LNCAP (cell line): ENCODE data around the gene CCDC15.

Experiments
- TF ChIP-seq, protein P1 (sequence below): fragments of 450-650 bp; IDR thresholded peaks from 2 replicates; pipeline ENCODE4 v1.5.1; 2017; ENCODE audit warnings: mild to moderate bottlenecking

The CCDC15 gene

DNA sequence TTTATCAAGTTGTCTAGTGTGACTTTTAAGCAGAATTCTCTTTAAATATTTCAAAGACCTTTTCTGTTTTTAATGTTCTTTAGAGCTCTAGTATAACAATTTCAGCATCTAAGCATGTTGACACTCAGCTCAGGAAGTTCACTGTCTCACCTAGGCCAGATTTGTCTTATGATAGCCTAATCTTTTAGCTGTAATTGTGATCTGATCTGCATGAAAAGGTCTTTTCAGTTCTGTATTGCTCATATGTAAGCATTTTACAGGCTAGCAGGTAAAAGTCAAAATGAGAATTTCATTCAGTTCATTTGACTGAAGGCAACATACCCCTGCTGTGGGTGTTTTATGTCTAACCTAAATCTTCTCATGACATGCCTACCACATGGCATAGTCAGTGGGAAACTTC lies 62.4 kb downstream of the CCDC15 start:
- TF ChIP-seq, protein P1, sequence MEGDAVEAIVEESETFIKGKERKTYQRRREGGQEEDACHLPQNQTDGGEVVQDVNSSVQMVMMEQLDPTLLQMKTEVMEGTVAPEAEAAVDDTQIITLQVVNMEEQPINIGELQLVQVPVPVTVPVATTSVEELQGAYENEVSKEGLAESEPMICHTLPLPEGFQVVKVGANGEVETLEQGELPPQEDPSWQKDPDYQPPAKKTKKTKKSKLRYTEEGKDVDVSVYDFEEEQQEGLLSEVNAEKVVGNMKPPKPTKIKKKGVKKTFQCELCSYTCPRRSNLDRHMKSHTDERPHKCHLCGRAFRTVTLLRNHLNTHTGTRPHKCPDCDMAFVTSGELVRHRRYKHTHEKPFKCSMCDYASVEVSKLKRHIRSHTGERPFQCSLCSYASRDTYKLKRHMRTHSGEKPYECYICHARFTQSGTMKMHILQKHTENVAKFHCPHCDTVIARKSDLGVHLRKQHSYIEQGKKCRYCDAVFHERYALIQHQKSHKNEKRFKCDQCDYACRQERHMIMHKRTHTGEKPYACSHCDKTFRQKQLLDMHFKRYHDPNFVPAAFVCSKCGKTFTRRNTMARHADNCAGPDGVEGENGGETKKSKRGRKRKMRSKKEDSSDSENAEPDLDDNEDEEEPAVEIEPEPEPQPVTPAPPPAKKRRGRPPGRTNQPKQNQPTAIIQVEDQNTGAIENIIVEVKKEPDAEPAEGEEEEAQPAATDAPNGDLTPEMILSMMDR: no peak

DNA sequence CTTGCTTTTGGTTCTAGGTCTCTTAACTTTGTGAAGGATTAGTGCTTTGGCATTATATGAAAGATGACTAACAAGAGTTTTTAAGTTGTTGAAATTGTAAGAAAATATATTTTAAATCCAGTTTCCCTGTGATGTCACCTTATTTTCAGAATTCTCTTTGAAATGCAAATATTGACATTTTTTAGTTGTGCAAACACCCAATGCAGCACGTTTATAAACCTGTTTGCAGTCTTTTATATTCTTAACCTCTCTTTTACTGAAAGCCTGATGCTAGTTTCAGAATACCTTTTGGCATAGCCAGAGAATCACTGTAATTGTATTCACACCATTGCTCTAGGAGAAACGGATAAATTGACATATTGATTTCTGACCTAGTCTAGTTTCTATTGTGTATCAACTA lies 66.3 kb downstream of the CCDC15 start:
- TF ChIP-seq, protein P1: no peak

DNA sequence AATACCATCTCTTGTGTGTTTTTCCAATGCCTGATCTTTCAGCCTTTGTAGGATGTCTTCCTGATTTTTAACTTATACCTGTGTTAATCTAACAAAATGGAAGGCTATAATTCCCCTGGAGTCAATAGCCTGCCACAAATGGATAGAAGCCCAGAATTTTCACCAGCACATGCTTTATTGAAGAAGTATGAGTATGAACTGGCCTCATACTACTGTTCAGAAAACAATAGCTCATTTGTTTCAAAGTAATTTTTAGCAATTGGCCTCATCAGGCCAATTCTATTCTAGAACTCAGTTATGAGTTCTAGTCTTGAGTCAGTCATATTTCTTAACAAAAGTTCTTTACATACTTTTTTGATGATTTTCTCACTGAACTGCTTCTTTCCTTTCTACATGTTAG lies 68.5 kb downstream of the CCDC15 start:
- TF ChIP-seq, protein P1: no peak

DNA sequence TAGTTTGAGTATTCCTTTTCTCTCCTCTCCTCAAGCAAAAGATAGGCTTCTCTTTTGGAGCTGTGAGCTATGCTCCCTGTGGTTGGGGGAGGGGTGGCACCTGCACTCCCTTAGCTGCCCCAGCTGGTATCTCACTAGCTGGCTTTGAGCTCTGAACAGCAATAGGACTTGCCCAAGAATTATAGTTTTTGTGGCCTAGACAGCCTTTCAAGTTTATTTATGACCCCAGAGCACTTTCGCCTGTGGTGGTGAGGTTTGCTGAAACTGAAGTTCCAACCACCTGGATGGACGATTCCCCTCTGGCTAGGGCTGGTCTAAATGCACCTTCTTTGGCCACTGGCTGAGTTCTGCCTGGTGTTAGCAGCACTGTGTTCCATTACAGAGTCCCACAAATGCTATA lies 72.0 kb downstream of the CCDC15 start:
- TF ChIP-seq, protein P1: no peak

DNA sequence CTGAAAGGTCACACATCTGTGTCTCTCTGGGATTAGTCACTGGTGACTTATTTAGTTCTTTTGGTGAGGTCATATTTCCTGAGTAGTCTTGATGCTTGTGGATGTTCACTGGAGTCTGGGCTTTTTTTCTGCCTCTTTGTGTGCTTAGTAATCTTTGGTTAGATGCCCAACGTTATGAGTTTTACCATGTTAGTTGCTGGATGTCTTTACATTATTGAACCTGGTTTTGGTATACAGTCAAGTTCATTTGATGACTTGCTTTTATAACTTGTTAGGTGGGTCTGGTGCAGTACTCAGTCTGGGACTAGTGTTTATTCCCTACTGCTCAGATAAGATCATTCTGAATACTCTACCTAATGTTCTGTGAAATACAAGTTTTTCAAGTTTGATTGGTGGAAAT lies 82.9 kb downstream of the CCDC15 start:
- TF ChIP-seq, protein P1: no peak

DNA sequence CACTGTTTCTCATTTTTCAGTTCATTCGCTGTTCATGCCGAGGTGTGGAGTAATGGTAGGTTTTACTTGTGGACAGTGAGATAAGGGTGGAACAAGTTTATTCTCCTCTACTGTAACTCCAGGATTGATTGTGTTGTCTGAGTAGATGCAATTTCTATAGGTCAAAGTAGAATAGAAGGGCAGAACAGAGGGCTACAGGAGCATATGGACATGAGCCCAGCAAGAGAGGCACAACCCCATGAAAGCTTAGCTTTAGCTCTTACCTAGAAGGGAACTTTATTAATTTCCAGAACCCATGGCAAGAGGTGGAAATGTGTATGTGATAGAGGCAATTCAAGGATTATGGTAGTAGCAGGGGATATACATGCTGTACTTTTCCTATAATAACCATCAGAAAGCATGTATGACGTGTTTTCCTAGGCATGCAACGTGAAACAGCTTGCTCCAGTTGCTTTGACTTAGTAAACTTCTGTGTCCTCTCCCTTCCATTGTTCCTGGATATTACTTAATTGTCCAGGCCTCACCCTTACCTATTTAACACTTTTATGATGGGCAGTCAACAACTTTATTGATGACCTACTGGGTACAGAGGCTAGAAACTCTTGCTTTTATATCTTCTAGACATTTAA lies 95.3 kb downstream of the CCDC15 start:
- TF ChIP-seq, protein P1: no peak

DNA sequence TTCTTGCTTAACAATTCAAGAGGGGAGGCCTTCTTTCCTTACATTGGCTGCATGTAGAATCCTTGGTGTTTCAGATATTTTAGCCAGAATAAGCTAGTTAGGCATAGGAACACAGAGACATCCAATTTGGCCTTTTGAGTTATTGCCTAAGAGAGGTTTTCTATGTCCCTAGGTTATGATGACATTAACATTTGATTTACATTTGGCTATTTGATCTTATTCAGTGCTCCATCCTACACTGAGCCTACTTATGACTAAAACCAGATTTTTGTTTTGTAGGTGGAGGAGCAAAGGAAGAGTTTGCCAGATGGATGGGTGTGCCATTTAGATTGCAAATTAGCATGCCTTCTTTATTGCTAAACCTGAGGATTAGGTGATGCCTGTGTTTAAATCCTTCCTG lies 98.0 kb downstream of the CCDC15 start:
- TF ChIP-seq, protein P1: no peak

DNA sequence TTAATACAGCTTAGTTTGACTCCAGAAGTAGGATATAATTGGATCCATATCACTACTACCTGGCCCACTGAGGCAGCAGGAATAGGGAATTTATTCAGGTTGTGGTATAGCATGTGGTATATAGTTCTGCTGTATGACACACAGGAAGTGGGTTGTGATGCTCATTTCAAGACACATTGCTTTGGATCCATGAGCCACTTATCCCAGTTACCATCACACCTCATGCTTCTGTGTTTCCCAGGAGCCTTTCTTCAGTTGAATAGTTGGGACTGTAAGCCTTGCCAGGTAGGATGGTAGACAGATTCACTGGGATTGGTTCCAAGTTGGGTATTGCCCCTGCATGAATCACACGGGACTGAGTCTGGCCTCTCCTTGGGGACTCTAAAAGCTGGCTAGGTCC lies 99.2 kb downstream of the CCDC15 start:
- TF ChIP-seq, protein P1: no peak
